ENCODE measurements around the gene FOXO6. TPM values are rescaled to one million over a fixed set of nuclear protein-coding genes. Genes with fewer than 3 reads are reported as not detected.
A peak's percentile ranks its signal among the peaks of the same experiment; 100 is the strongest.

Gene FOXO6
- total and polyA plus RNA-seq, 2 of the 13 experiments (the other 11 are each of a cell fraction or from before 2014, with no cell fraction given) = 0.13 TPM; not detected in 1

- peak; percentile 35; the same call in 1 of the 2 replicates for TF ChIP-seq ZHX1 (CRISPR knock-in tag; IDR thresholded peaks at IDR 0.05; ENCODE audit: low read depth)
- peak; percentile 83 for TF ChIP-seq ATF7-NPFF (CRISPR knock-in tag; IDR thresholded peaks at IDR 0.05; ENCODE audit: low read depth)
- 0 out of 2 replicates have a peak, but pooled peaks have one; percentile 5 for TF ChIP-seq FOXM1 (CRISPR knock-in tag; IDR thresholded peaks at IDR 0.05)
- TF ChIP-seq RARG (CRISPR knock-in tag; IDR thresholded peaks at IDR 0.05; ENCODE audit: low read depth) = no peak
- TF ChIP-seq ZNF724P (CRISPR knock-in tag; IDR thresholded peaks at IDR 0.05; ENCODE audit: borderline replicate concordance) = 0 out of 2 replicates have a peak, but pooled peaks have one; percentile 62
- TF ChIP-seq YEATS4 (CRISPR knock-in tag; IDR thresholded peaks at IDR 0.05; ENCODE audit: borderline replicate concordance) = 0 out of 2 replicates have a peak, but pooled peaks have one; percentile 21
- TF ChIP-seq MLLT10 (CRISPR knock-in tag; IDR thresholded peaks at IDR 0.05) = no peak
- 0 out of 2 replicates have a peak, but pooled peaks have one; percentile 5 for TF ChIP-seq MED1 (CRISPR knock-in tag; IDR thresholded peaks at IDR 0.05)
- TF ChIP-seq MXD4 (CRISPR knock-in tag; IDR thresholded peaks at IDR 0.05) = no peak
- TF ChIP-seq MAZ (IDR thresholded peaks at IDR 0.05; ENCODE audit: borderline replicate concordance, low read depth, low read length) = no peak
- 0 out of 2 replicates have a peak, but pooled peaks have one; percentile 45 for TF ChIP-seq MAZ (CRISPR knock-in tag; IDR thresholded peaks at IDR 0.05; ENCODE audit: low read depth)
- TF ChIP-seq, protein P1, sequence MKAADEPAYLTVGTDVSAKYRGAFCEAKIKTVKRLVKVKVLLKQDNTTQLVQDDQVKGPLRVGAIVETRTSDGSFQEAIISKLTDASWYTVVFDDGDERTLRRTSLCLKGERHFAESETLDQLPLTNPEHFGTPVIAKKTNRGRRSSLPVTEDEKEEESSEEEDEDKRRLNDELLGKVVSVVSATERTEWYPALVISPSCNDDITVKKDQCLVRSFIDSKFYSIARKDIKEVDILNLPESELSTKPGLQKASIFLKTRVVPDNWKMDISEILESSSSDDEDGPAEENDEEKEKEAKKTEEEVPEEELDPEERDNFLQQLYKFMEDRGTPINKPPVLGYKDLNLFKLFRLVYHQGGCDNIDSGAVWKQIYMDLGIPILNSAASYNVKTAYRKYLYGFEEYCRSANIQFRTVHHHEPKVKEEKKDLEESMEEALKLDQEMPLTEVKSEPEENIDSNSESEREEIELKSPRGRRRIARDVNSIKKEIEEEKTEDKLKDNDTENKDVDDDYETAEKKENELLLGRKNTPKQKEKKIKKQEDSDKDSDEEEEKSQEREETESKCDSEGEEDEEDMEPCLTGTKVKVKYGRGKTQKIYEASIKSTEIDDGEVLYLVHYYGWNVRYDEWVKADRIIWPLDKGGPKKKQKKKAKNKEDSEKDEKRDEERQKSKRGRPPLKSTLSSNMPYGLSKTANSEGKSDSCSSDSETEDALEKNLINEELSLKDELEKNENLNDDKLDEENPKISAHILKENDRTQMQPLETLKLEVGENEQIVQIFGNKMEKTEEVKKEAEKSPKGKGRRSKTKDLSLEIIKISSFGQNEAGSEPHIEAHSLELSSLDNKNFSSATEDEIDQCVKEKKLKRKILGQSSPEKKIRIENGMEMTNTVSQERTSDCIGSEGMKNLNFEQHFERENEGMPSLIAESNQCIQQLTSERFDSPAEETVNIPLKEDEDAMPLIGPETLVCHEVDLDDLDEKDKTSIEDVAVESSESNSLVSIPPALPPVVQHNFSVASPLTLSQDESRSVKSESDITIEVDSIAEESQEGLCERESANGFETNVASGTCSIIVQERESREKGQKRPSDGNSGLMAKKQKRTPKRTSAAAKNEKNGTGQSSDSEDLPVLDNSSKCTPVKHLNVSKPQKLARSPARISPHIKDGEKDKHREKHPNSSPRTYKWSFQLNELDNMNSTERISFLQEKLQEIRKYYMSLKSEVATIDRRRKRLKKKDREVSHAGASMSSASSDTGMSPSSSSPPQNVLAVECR (CRISPR knock-in tag; IDR thresholded peaks at IDR 0.05; ENCODE audit: borderline replicate concordance) = 0 out of 2 replicates have a peak, but pooled peaks have one; percentile 32
- TF ChIP-seq, protein P2, sequence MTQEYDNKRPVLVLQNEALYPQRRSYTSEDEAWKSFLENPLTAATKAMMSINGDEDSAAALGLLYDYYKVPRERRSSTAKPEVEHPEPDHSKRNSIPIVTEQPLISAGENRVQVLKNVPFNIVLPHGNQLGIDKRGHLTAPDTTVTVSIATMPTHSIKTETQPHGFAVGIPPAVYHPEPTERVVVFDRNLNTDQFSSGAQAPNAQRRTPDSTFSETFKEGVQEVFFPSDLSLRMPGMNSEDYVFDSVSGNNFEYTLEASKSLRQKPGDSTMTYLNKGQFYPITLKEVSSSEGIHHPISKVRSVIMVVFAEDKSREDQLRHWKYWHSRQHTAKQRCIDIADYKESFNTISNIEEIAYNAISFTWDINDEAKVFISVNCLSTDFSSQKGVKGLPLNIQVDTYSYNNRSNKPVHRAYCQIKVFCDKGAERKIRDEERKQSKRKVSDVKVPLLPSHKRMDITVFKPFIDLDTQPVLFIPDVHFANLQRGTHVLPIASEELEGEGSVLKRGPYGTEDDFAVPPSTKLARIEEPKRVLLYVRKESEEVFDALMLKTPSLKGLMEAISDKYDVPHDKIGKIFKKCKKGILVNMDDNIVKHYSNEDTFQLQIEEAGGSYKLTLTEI (CRISPR knock-in tag; conservative IDR thresholded peaks at IDR 0.05) = no peak
- no peak for TF ChIP-seq HMGA1 (CRISPR knock-in tag; conservative IDR thresholded peaks at IDR 0.05)
- 0 out of 2 replicates have a peak, but pooled peaks have one; percentile 20 for TF ChIP-seq ZFX (CRISPR knock-in tag; IDR thresholded peaks at IDR 0.05; ENCODE audit: low read depth)
- peak; percentile 98 for TF ChIP-seq ZNF672 (CRISPR knock-in tag; IDR thresholded peaks at IDR 0.05)
- 0 out of 2 replicates have a peak, but pooled peaks have one; percentile 33 for TF ChIP-seq ZNF788 (CRISPR knock-in tag; IDR thresholded peaks at IDR 0.05; ENCODE audit: borderline replicate concordance)
- TF ChIP-seq ZFY (CRISPR knock-in tag; IDR thresholded peaks at IDR 0.05) = peak; percentile 34; the same call in 1 of the 2 replicates
Observed at GRCh38 chr1:41361495-41362356, 492 bp downstream of the FOXO6 start (continued).

All from HepG2 (cell line).